HG02642 (cell line): ENCODE results near the gene STK39.

Source experiments
- ATAC-seq: cut with Tn5 transposase; IDR thresholded peaks from one replicate; pipeline ENCODE4 v1.9.1; 2021; ENCODE audit warnings: mild to moderate bottlenecking; ENCODE audit not compliant: unreplicated experiment, poor library complexity

The STK39 gene

GRCh38 chr2:168244318-168244717 is 3.1 kb downstream of the STK39 start:
- no peak for ATAC-seq

GRCh38 chr2:168243061-168243460 is 4.3 kb downstream of the STK39 start:
- ATAC-seq = no peak

- no peak for ATAC-seq
These were observed 5.6 kb downstream of the STK39 start for GRCh38 chr2:168241746-168242145.

GRCh38 chr2:168241208-168241607 is 6.2 kb downstream of the STK39 start:
- no peak for ATAC-seq

GRCh38 chr2:168239281-168239680 is 8.1 kb downstream of the STK39 start:
- ATAC-seq = no peak

- no peak for ATAC-seq
These were observed 9.7 kb downstream of the STK39 start for GRCh38 chr2:168237741-168238140.

- ATAC-seq = no peak
These were observed 12.8 kb downstream of the STK39 start for GRCh38 chr2:168234407-168235085.

GRCh38 chr2:168233726-168234406 is 13.5 kb downstream of the STK39 start:
- ATAC-seq = no peak

- ATAC-seq = no peak
These were observed 14.2 kb downstream of the STK39 start for GRCh38 chr2:168233166-168233565.

- ATAC-seq = no peak
These were observed 15.7 kb downstream of the STK39 start for GRCh38 chr2:168231609-168232241.

GRCh38 chr2:168230389-168230788 is 17.0 kb downstream of the STK39 start:
- no peak for ATAC-seq

GRCh38 chr2:168224346-168224745 is 23.0 kb downstream of the STK39 start:
- no peak for ATAC-seq

- ATAC-seq = no peak
These were observed 25.3 kb downstream of the STK39 start for GRCh38 chr2:168222088-168222487.

- ATAC-seq = no peak
These were observed 26.2 kb downstream of the STK39 start for GRCh38 chr2:168220965-168221819.

GRCh38 chr2:168217920-168218319 is 29.5 kb downstream of the STK39 start:
- no peak for ATAC-seq

- no peak for ATAC-seq
These were observed 30.9 kb downstream of the STK39 start for GRCh38 chr2:168216351-168217005.

GRCh38 chr2:168215813-168216212 is 31.6 kb downstream of the STK39 start:
- no peak for ATAC-seq

GRCh38 chr2:168212866-168213265 is 34.5 kb downstream of the STK39 start:
- no peak for ATAC-seq

GRCh38 chr2:168212167-168212566 is 35.2 kb downstream of the STK39 start:
- no peak for ATAC-seq

GRCh38 chr2:168211664-168212163 is 35.7 kb downstream of the STK39 start:
- ATAC-seq = no peak
